GDM1 (cell line): Measurements from ENCODE around the gene HES5.
A peak's percentile ranks its signal among the peaks of the same experiment; 100 is the strongest.
"Not testable (repeated sequence)": the region's sequence is repeated elsewhere in the genome, so short reads cannot be mapped to it uniquely, and the experiment has no call there.

Experiments
- DNase-seq: peaks from one replicate; lab custom pipeline; 2025; lab: John Stamatoyannopoulos, UW

Gene HES5

GRCh38 chr1:2560299-2561073 is 30.4 kb upstream of the HES5 start:
- DNase-seq, result no peak

- no peak for DNase-seq
These were observed 29.6 kb upstream of the HES5 start for GRCh38 chr1:2559509-2560298.

- DNase-seq, result no peak
These were observed 28.8 kb upstream of the HES5 start for GRCh38 chr1:2558861-2559260.

GRCh38 chr1:2558420-2558819 is 28.4 kb upstream of the HES5 start:
- no peak for DNase-seq

DNA sequence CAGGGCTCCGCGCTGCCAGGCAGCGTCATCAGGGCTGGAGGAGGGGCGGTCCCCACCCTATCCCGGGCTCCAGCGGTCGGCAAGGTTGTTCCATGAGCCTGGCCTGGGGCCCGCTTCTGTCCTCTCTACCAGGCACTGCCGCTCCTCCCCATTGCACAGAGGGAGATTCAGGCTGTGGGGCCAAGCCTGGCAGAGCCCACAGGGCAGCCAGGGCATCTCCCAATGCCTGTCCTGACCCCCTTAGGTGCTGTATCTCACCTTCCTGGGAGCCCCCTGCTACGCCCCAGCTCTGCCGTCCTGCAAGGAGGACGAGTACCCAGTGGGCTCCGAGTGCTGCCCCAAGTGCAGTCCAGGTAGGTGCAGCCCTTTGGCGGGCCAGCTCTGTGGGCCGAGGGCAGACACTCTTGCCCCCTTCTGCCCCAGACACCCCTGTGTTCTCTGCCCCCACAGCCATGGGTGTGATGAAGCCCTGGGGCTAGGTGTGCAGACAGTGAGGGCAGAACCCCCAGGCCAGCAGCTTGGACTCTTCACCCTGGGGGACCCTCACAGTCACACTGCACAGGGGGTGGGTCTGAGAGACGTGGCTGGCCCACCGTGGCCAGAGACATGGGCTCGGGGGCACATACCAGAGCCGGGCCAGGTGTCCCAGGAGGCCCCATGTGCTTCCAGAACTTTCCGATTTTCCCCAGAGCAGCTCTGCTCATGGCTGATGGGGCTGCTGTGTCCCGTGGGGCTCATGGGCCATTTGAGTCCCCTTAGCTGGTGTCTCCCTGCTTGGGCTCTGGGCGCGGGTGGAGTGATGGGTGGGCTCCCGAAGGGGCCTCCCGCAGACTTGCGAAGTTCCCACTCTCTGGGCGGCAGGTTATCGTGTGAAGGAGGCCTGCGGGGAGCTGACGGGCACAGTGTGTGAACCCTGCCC is 27.7 kb upstream of the HES5 start:
- no peak for DNase-seq

DNA sequence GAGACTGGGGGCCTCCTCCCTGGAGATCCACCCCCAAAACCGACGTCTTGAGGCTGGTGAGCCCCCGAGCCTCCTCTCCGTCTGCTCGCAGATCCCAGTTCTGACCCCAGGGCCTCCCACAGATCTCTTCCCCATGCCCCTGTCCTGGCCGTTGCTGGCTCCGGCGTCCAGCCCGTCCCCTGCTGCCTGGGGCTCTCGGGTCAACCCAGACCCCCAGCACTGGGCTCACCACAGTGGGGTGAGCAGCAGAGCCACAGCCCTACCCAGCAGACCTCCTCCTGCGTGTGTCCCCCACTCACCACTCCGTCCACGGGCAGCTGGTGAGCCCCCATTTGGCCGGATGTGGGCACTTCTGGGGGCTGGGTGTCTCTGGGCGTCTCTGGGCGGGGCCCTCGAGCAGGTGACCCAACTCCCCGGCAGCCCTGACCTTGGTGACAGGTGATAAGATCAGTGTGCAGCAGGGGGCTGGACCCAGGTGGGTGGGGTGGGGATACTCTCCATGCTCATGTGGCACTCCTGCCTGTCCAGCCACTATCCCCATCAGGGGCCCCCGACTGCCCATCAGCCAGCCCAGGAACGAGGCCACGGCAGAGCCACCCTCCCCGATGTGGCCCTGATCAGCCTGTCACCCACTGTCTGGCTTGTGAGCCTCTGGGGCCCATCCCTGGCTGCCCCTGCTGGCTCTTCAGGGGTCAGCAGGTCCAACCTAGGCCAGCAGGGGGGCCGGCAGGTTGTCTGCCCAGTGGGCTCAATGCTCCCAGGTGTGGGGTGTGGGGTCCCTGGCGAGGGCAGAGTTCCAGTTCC is 26.8 kb upstream of the HES5 start:
- DNase-seq, result no peak

DNA sequence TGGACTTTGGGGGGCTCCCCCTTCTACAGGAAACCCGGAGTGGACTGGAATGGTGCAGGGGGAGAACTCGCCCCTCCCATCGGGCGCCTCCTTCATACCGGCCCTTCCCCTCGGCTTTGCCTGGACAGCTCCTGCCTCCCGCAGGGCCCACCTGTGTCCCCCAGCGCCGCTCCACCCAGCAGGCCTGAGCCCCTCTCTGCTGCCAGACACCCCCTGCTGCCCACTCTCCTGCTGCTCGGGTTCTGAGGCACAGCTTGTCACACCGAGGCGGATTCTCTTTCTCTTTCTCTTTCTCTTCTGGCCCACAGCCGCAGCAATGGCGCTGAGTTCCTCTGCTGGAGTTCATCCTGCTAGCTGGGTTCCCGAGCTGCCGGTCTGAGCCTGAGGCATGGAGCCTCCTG is 26.2 kb upstream of the HES5 start, which contains the start of gene TNFRSF14:
TSS of gene TNFRSF14 (plus strand) at position 95 of the 401 bp plus-strand sequence. CDS start at position 389, 294 bp downstream.
- no peak for DNase-seq

- DNase-seq, result peak; percentile 90
These were observed 25.7 kb upstream of the HES5 start for GRCh38 chr1:2555634-2556276.

DNA sequence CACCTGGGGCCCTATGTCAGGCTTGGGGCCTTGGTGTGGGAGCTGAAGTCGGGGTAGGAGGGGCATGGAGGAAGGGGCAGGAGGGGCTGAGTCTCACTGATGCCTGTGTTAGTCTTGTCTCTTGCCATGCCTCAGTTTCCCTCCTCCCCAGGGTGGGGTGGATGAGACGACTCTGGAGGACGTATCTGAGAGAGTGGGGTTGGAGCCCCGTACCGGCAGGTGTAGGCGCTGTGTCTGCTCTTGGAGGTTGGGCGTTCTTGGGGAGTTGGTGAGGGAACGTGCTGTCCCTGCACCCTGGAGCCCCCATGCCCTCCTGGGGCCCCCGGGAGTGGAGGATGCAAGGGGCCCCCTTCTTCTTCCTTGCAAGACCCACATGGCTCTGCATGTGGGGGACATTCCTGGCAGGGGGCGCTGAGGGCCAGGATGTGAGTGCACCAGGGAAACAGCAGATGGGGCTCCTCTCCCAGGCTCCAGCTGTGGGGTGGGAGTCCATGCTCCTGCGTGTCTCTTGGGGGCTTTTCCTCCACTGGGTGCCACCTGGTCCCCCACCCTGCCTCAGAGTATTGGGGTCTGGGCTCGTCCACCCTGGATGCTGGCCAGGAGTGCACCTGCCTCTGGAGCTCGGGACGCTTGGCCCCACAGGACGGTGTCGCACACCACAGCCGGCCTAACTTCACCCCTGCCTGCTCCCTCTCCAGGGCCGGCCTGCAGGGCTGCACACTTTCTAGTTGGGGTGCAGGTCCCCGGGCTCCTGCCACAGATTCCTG is 24.7 kb upstream of the HES5 start:
- peak; percentile 55 for DNase-seq

GRCh38 chr1:2553871-2554620 is 24.0 kb upstream of the HES5 start:
- no peak for DNase-seq

- DNase-seq, result not testable (repeated sequence)
These were observed 23.0 kb upstream of the HES5 start for GRCh38 chr1:2553076-2553475.

DNA sequence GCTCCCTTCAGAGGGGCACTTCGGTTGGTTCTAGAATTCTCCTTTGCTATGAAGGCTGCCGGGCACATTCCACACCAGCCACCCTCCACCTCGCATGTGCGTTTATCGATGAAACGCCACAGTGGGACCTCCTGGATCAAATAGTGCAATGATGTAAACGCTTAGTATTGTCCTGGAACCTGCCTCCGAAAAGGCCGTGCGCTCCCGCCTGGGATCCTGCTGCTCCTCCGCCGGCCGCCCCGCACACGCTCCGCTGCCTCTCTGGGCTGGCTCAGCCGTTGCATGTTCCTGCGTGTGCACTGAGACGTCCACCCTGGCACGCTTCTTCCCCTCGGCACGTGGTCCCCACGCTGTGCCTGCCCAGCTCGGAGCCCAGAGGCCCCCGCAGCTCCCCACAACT is 22.1 kb upstream of the HES5 start:
- no peak for DNase-seq

DNA sequence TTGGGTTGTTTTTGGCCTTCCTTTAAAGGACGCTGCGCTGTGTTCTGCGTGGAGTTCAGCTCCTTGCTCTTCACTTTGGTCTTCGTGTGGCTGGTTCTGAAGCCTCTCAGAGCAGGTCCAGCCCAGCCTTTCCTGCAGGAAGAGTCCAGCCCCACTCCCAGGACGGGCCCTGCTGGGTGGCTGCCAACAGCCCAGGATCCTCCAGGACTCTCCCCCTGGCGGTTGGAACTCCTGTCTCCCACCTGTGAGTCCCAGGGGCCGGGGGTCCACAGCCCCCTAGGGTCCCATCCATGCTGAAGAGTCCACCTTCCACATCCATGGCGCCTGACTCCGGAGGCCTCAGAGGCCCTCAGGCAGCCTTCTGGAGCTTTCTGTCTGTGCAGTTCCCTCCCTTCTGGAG is 21.5 kb upstream of the HES5 start:
- not testable (repeated sequence) for DNase-seq

DNA sequence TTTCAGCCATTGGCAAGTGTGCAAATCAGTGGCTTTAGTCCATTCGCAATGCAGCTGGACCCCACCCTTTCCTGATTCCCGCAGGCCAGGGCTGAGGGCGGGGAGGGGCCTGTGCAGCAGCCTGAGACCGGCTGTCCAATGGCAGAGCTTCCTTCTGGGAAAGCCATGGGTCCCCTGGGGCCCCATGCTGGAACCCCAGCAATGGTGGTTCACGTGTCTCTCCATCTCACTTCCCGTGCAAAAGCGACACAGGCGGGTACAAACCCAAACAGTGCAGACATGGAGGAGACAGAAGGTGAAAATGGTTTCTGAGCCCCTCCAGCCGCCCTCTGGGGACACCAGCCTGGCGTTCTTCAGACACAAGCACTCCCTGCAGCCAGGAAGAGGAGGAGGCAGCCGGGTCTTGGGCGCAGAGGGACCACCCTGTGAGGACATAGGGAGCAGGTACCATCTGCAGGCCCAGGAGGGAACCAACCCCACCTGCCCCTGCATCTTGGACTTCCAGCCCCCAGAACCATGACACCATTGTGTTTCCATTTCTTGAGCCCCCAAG is 20.3 kb upstream of the HES5 start:
- not testable (repeated sequence) for DNase-seq

- DNase-seq, result not testable (repeated sequence)
These were observed 19.4 kb upstream of the HES5 start for GRCh38 chr1:2549367-2550029.

DNA sequence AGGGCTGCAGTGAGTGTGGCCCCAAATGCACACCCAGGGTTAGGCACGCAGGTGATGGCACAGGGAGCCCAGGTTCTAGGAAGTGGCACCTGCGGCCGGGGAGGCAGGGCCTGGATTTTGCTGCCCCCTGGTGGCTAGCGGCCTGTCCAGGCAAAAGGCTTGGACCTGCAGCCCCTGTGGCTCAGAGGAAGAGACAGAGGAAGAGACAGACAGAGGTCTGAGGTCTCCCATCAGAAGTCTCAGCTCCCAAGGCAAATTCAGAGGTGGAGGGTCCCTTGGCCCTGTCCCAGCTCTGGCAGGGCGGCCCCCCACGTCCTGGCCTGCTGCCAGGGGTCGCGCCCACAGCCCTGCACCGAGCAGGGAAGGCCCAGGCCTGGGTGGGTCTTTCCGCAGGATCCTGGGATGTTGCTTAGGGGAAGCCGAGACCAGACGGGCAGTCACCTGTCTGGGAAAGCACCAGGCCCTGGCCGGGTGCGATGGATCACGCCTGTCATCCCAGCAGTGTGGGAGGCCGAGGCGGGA is 18.1 kb upstream of the HES5 start:
- peak; percentile 59 for DNase-seq

GRCh38 chr1:2547210-2548067 is 17.4 kb upstream of the HES5 start:
- DNase-seq, result no peak
